ENCODE measurements around the gene SCARB2. TPM values are rescaled to one million over a fixed set of nuclear protein-coding genes. Genes with fewer than 3 reads are reported as not detected.
A peak's percentile ranks its signal among the peaks of the same experiment; 100 is the strongest.

Gene SCARB2
- total RNA-seq, 2 experiments from 2014 or later: 34.4 to 36.0 TPM

- H3K27ac Mint-ChIP-seq: no peak overlapping the region
- Histone ChIP-seq H3K4me3 (ENCODE audit: low read length) (no peak overlapping the region), H3K4me1 (ENCODE audit: insufficient read depth, low read length) (peaks cover 10% of the 10 kb centered on the region), H3K27me3 (ENCODE audit: control insufficient read depth in 1 of 2, insufficient read depth in 2 of 2, low read length in 2 of 2) (peaks cover 16 to 63% of the 10 kb centered on the region in 2 experiments), H3K9me3 (ENCODE audit: control insufficient read depth in 1 of 2, insufficient read depth in 1 of 2, low read length in 2 of 2) (peaks cover 0 to 4% of the 10 kb centered on the region in 2 experiments), H3K27ac (ENCODE audit: low read depth in 1 of 2, low read length in 2 of 2) (no peak overlapping the region), H3K36me3 (ENCODE audit: insufficient read depth, low read length) (no peaks in the 10 kb centered on the region)
- DNase-seq: no peak
- ChIA-PET CTCF (no interaction called here), POLR2A (no interaction called here)
- H3K27me3 Mint-ChIP-seq: peaks cover 80% of the 10 kb centered on the region
- no peak for ATAC-seq (ENCODE audit: poor library complexity)
- no peaks in the 10 kb centered on the region for H3K9me3 Mint-ChIP-seq
- no peak overlapping the region for H3K4me3 Mint-ChIP-seq
- no peak for TF ChIP-seq CTCF (IDR thresholded peaks at IDR 0.05)
- no peaks in the 10 kb centered on the region for H3K36me3 Mint-ChIP-seq (ENCODE audit: low read depth)
- intact Hi-C loops (cut with DNase I, micrococcal nuclease): loop anchor here (5.0 to 10.0 kb wide), 2 partner anchors 67 to 70 kb away; no protein-coding TSS in a partner anchor
- peaks cover 7% of the 10 kb centered on the region for H3K4me1 Mint-ChIP-seq (ENCODE audit: low read depth)
Measured at GRCh38 chr4:76252271-76252653, 38.6 kb upstream of the SCARB2 start.

GRCh38 chr4:76251441-76252270 is 38.0 kb upstream of the SCARB2 start, which contains the start of gene FAM47E:
Gene FAM47E (plus strand): TSS chr4:76251721. CDS start chr4:76251747, 26 bp downstream.
- no peak within 1 kb of the TSS for H3K27ac Mint-ChIP-seq
- peak within 1 kb of the TSS; percentile 75 for H3K4me3 Mint-ChIP-seq
- peak within 1 kb of the TSS; percentile 49 for H3K4me3 ChIP-seq (ENCODE audit: low read length)

GRCh38 chr4:76250962-76251361 is 37.3 kb upstream of the SCARB2 start:
- Mint-ChIP-seq H3K36me3 (ENCODE audit: low read depth) (no peaks in the 10 kb centered on the region), H3K27me3 (peaks cover 86% of the 10 kb centered on the region), H3K4me3 (peak overlapping the region; percentile 75), H3K4me1 (ENCODE audit: low read depth) (peaks cover 7% of the 10 kb centered on the region), H3K27ac (no peak overlapping the region), H3K9me3 (no peaks in the 10 kb centered on the region)
- Histone ChIP-seq H3K36me3 (ENCODE audit: insufficient read depth, low read length) (no peaks in the 10 kb centered on the region), H3K4me1 (ENCODE audit: insufficient read depth, low read length) (peaks cover 10% of the 10 kb centered on the region), H3K4me3 (ENCODE audit: low read length) (peak overlapping the region; percentile 49), H3K9me3 (ENCODE audit: control insufficient read depth in 1 of 2, insufficient read depth in 1 of 2, low read length in 2 of 2) (peaks cover 0 to 4% of the 10 kb centered on the region in 2 experiments), H3K27ac (ENCODE audit: low read depth in 1 of 2, low read length in 2 of 2) (no peak overlapping the region), H3K27me3 (ENCODE audit: control insufficient read depth in 1 of 2, insufficient read depth in 2 of 2, low read length in 2 of 2) (peaks cover 16 to 60% of the 10 kb centered on the region in 2 experiments)
- CTCF ChIA-PET: no interaction called here
- POLR2A ChIA-PET: interaction anchor here (0.6 to 1.5 kb wide), 2 partner anchors 54 to 71 kb away, joined by 3 to 4 read pairs; no protein-coding TSS in a partner anchor
- intact Hi-C loops (cut with DNase I, micrococcal nuclease): loop anchor here (5.0 to 10.0 kb wide), 2 partner anchors 66 to 69 kb away; no protein-coding TSS in a partner anchor
- no peak for ATAC-seq (ENCODE audit: poor library complexity)
- peak in 1 of 14 experiments; percentile 6 for DNase-seq
- no peak for TF ChIP-seq CTCF (IDR thresholded peaks at IDR 0.05)

More at GRCh38 chr4:76251441-76252270, 38.0 kb upstream of the SCARB2 start, which contains the start of gene FAM47E:
- H3K4me1 ChIP-seq (ENCODE audit: insufficient read depth, low read length): peaks cover 10% of the 10 kb centered on the region
- H3K9me3 ChIP-seq (ENCODE audit: control insufficient read depth in 1 of 2, insufficient read depth in 1 of 2, low read length in 2 of 2): peaks cover 0 to 4% of the 10 kb centered on the region in 2 experiments
- peaks cover 16 to 63% of the 10 kb centered on the region in 2 experiments for H3K27me3 ChIP-seq (ENCODE audit: control insufficient read depth in 1 of 2, insufficient read depth in 2 of 2, low read length in 2 of 2)
- Mint-ChIP-seq H3K36me3 (ENCODE audit: low read depth) (no peaks in the 10 kb centered on the region), H3K9me3 (no peaks in the 10 kb centered on the region), H3K4me1 (ENCODE audit: low read depth) (peaks cover 7% of the 10 kb centered on the region), H3K27me3 (peaks cover 86% of the 10 kb centered on the region)
- DNase-seq (peak in 11 of 14 experiments; percentile 1 to 61 (median 19)), ATAC-seq (ENCODE audit: poor library complexity) (peak; percentile 39)
- POLR2A ChIA-PET: interaction anchor here (1.5 kb wide), 1 partner anchor 72 kb away, joined by 4 read pairs; no protein-coding TSS in a partner anchor
- peak; percentile 48 for TF ChIP-seq CTCF (IDR thresholded peaks at IDR 0.05)
- intact Hi-C loops (cut with DNase I, micrococcal nuclease): loop anchor here (5.0 to 10.0 kb wide), 2 partner anchors 67 to 69 kb away; no protein-coding TSS in a partner anchor
- H3K27ac ChIP-seq (ENCODE audit: low read depth in 1 of 2, low read length in 2 of 2): no peak within 1 kb of the TSS
- no peaks in the 10 kb centered on the region for H3K36me3 ChIP-seq (ENCODE audit: insufficient read depth, low read length)
- CTCF ChIA-PET: no interaction called here

Data from CD4-positive, alpha-beta T cell (primary cell).